DMS79 (cell line): Measurements from ENCODE around the gene RPRD2.
"Not testable (repeated sequence)": the region's sequence is repeated elsewhere in the genome, so short reads cannot be mapped to it uniquely, and the experiment has no call there.

Experiments
- DNase-seq: peaks from one replicate; lab custom pipeline; 2025; lab: John Stamatoyannopoulos, UW

Gene RPRD2

DNA sequence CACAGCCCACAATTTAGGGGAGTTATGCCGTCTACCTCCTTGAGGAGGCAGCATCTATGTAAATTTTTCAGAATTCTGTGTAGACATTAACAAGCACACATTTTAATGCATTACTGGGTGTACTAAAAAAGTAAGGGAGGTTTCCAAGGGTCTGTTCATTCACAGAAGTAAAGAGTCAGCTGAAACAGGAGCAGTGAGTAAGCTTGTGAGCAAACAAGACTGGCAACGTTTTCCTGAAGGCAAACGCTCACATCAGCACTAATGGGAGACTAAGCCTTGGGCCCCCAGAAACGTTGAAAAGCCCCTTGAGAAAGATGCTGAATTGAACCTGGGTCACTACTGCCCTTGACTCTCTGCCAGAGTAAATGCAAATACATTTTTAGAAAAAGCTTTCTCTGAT, 25.7 kb downstream of the RPRD2 start:
- DNase-seq, result no peak

GRCh38 chr1:150392627-150393026, 28.7 kb downstream of the RPRD2 start:
- DNase-seq, result no peak

DNA sequence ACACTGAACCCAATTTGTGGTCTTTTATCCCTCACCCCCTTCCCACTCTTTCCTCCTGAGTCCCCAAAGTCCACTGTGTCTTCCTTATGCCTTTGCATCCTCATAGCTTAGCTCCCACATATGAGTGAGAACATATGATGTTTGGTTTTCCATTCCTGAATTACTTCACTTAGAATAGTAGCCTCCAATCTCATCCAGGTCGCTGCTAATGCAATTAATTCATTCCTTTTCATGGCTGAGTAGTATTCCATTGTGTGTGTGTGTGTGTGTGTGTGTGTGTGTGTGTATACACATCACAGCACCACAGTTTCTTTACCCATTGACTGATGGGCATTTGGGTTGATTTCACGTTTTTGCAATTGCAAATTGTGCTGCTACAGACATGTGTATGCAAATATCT, 31.2 kb downstream of the RPRD2 start:
- DNase-seq, result not testable (repeated sequence)

DNA sequence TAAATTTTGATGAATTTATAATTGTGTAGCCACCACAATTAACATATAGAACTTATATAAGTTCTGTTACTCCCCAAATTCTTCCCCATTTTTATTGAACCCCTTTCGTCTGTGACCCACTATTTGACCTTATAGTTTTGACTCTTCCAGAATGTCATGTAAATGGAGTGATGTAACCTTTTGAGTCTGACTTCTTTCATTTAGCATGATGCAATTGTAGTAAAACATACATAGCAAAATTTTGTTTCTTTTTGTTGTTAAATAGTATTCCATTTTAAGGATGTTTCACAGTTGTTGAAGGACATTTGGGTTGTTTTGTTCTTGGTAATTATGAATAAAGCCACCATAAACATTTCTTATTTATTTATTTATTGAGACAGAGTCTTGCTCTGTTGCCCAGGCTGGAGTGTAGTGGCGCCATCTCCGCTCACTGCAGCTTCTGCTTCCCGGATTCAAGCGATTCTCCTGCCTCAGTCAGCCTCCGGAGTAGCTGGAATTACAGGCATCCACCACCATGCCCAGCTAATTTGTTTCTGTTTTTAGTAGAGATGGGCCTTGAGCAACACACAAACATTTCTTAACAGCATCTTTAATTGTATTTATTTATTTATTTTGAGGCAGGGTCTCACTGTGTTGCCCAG, 33.6 kb downstream of the RPRD2 start:
- no peak for DNase-seq

DNA sequence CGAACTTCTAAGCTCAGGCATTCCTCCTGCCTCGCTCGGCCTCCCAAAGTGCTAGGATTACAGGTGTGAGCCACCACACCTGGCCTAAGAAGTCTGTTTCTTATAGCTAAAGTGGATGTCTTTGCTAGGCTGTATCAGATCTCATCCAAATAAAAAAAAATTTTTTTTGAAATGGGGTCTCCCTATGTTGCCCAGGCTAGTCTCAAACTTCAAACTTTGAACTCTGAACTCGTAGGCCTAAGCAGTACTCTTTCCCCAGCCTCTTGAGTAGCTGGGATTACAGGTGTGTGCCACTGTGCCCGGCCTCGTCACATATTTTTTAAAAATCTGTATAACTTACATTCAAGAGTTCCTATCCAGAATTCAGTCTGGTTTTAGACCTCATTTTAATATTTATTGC, 40.5 kb downstream of the RPRD2 start:
- DNase-seq, result no peak

GRCh38 chr1:150405660-150406059, 41.7 kb downstream of the RPRD2 start:
- no peak for DNase-seq

DNA sequence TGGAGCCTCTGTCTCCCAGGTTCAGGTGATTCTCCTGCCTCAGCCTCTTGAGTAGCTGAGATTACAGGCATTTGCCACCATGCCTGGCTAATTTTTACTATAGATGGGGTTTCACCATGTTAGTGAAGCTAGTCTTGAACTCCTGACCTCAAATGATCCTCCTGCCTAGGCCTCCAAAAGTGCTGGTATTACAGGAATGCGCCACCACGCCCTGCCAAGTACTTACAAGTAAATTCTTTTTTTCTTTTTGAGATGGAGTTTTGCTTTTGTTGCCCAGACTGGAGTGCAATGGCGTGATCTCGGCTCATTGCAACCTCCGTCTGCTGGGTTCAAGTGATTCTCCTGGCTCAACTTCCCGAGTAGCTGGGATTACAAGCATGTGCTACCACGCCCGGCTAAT, 42.5 kb downstream of the RPRD2 start:
- DNase-seq, result no peak

DNA sequence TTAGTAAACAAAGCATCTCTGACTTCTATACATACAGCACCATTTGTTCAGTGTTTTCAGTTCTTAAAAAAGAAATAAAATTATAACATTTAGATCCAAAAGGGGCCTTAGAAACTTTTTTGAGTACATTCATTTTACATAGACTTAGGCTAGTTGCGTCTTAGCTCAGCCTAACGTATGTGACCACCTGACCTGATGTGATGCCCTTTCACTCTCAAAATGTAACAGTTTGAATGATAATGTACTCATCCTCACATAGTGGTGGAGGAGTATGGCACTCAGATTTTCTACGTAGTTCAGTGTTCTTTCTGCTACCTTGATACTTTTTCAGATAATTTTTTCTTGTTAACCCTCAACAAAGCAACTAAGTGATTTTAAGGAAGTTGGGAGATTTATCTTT, 43.4 kb downstream of the RPRD2 start:
- no peak for DNase-seq

- no peak for DNase-seq
Observed at GRCh38 chr1:150408800-150409199, 44.9 kb downstream of the RPRD2 start.

DNA sequence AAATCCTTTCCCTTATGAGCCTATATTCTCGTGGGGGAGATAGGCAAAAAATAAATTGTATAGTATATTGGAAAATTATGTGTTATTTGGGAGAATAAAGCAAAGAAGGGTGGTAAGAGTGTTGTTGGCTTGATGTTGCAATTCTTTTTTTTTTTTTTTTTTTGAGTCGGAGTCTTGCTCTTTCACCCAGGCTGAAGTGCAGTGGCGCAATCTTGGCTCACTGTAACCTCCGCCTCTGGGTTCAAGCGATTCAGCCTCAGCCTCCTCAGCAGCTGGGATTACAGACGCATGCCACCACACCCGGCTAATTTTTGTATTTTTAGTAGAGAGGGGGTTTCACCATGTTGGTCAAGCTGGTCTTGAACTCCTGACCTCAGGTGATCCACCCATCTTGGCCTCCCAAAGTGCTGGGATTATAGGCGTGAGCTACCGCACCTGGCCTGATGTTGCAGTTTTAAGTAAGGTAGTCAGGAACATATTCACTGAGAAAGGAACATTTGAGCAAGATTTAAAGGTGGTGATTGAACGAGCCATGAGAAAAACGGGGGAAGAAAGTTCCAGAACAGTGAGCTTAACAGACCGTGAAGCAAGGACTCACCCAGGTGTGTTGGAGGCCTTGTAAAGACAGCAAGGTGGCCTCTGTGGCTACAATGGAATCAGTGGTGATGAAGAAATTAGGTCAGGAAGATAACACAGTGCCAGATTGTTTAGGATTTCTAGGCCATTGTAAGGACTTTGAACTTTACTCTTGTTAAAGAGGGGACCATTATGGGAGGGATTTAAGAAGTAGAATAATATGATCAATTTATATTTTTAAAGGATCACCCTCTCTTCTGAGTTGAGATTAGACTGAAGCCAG, 45.8 kb downstream of the RPRD2 start:
- no peak for DNase-seq

- no peak for DNase-seq
Observed at GRCh38 chr1:150410582-150411101, 46.7 kb downstream of the RPRD2 start.

GRCh38 chr1:150414592-150414991, 50.6 kb downstream of the RPRD2 start:
- DNase-seq, result no peak

GRCh38 chr1:150415800-150416199, 51.9 kb downstream of the RPRD2 start:
- no peak for DNase-seq

DNA sequence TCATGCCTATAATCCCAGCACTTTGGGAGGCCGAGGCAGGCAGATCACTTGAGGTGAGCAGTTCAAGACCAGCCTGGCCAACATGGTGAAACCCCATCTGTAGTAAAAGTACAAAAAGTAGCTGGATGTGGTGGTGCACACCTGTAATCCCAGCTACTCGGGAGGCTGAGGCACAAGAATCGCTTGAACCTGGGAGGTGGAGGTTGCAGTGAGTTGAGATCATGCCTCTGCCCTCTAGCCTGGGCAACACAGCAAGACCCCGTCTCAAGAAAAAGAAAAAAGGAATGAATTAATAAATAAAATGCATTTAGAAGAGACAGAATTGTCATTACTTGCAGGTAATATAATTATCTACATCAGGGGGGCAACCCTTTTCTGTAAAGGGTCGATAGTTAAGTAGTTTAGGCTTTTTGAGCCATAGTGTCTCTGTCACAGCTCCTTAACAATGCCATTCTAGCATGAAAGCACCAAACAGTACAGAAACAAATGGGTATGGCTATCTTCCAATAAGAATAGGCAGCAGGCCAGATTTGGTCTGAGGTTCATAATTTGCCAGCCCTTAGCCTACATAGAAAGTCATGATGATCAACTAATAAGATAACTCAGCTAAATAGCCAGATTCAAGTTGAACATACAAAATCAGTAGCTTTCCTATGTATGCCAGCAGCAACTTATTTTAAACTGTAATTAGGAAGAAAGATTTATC, 56.8 kb downstream of the RPRD2 start:
- DNase-seq, result peak; percentile 89

- DNase-seq, result no peak
Observed at GRCh38 chr1:150422541-150422940, 58.6 kb downstream of the RPRD2 start.

- DNase-seq, result no peak
Observed at GRCh38 chr1:150429805-150430204, 65.9 kb downstream of the RPRD2 start.

DNA sequence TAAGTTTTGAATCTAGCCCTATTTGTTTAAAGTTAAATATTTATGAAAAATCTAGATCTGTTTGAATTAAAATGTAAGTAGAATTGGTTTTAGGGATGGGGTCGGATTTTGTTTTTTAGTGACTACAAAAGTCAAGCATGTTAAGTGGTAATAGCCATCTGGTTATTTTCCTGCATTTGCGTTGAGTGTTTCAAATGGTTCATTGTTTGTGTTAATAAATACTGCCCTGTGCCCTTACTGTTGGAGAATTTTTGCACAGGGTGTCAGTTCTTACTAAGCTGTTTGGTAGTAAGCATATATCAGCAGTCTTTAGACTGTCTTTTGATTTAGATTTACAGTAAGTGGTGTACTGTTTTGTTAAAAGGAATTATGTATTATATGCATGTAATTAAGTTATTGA, 77.2 kb downstream of the RPRD2 start:
- no peak for DNase-seq

DNA sequence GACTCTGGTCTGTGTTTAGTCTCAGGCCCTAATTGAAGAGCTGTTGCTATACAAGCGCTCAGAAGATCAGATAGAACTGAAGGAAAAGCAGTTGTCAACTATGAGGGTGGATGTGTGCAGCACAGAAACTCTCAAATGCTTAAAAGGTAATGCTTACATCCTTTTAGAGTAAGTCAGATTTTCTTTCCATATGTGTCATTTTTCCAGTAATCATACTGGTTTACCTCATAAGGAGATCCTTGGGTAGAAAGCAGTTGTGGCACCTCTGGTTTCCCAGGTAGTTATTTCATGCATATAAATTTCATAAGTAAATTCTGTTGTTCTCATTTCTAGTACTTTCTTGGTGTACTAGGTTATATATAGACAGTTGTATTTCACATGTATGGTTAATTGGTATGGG, 80.3 kb downstream of the RPRD2 start:
- no peak for DNase-seq

GRCh38 chr1:150456146-150456647, 92.2 kb downstream of the RPRD2 start:
- no peak for DNase-seq

DNA sequence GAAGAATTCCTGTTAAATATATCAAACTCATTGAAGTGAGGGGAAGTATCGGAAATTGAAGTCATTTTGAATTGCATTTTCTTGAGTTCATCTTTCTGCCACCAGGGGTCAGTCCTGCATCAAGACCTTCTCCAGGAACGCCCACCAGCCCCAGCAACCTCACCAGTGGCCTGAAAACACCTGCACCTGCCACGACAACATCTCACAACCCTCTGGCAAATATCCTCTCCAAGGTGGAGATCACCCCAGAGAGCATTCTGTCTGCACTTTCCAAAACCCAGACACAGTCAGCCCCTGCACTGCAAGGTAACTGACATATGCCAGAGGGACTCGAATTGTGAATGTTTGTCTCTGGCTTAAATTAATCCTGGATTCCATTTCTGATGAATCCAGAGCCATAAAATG, 100.5 kb downstream of the RPRD2 start:
- peak; percentile 55 for DNase-seq

- DNase-seq, result no peak
Observed at GRCh38 chr1:150466964-150467363, 103.0 kb downstream of the RPRD2 start.

DNA sequence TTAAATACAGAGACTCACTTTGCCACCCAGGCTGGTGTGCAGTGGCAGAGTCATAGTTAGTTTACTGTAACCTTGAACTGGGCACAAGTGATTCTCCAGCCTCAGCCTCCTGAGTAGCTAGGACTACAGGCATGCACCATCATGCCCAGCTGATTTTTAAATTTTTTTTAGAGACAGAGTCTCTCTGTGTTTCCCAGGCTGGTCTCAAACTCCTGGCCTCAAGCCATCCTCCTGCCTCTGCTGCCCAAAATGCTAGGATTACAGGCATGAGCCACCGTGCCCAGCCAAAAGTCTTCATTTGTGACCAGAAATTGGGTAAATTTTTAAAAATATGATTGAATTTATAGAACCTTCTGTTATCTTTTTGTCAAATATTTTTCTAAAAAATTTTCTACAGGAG, 105.3 kb downstream of the RPRD2 start:
- no peak for DNase-seq
